WI38 (cell line): ENCODE results near the gene CDC27.
"Not testable (repeated sequence)": the region's sequence is repeated elsewhere in the genome, so short reads cannot be mapped to it uniquely, and the experiment has no call there.

Experiments used
- H3K4me3 ChIP-seq: 2 replicates; pipeline ENCODE4 v1.5.1; 2011; ENCODE audit warnings: low read depth, mild to moderate bottlenecking, control low read depth, low read length
- CTCF ChIP-seq: IDR thresholded peaks from 2 replicates; pipeline ENCODE4 v1.5.1; 2012; ENCODE audit warnings: low read depth, mild to moderate bottlenecking, control low read depth, low read length

Gene CDC27

GRCh38 chr17:47164263-47164662 lies 24.8 kb downstream of the CDC27 start:
- no peak for TF ChIP-seq CTCF
- no peak overlapping the region for H3K4me3 ChIP-seq

GRCh38 chr17:47162013-47162622 lies 27.0 kb downstream of the CDC27 start:
- no peak overlapping the region for H3K4me3 ChIP-seq
- no peak for TF ChIP-seq CTCF

- TF ChIP-seq CTCF = no peak
- H3K4me3 ChIP-seq = no peak overlapping the region
Measured at GRCh38 chr17:47159315-47159714, 29.8 kb downstream of the CDC27 start.

GRCh38 chr17:47145351-47145750 lies 43.7 kb downstream of the CDC27 start:
- no peak for TF ChIP-seq CTCF
- H3K4me3 ChIP-seq = no peak overlapping the region

- TF ChIP-seq CTCF = no peak
- no peak overlapping the region for H3K4me3 ChIP-seq
Measured at GRCh38 chr17:47135235-47135634, 53.9 kb downstream of the CDC27 start.

- not testable (repeated sequence) for H3K4me3 ChIP-seq
Measured at GRCh38 chr17:47134354-47134753, 54.7 kb downstream of the CDC27 start.

- H3K4me3 ChIP-seq = no peak overlapping the region
- TF ChIP-seq CTCF = no peak
Measured at GRCh38 chr17:47131761-47132160, 57.3 kb downstream of the CDC27 start.

- H3K4me3 ChIP-seq = not testable (repeated sequence)
Measured at GRCh38 chr17:47126835-47127234, 62.3 kb downstream of the CDC27 start.

GRCh38 chr17:47123262-47123661 lies 65.8 kb downstream of the CDC27 start:
- not testable (repeated sequence) for H3K4me3 ChIP-seq
